Chondrocyte (in vitro differentiated cells): Measurements from ENCODE around the gene CDK1. TPM values are rescaled to one million over a fixed set of nuclear protein-coding genes. Genes with fewer than 3 reads are reported as not detected.

Experiments
- DNase-seq: peaks from one replicate; pipeline ENCODE4 v3.0.0; 2021; ENCODE audit warnings: mixed read lengths, low spot score
- H3K27ac Mint-ChIP-seq: one replicate; pipeline ENCODE4 v1.8.0; 2021; ENCODE audit warnings: mild to moderate bottlenecking, moderate library complexity, mixed read lengths; ENCODE audit not compliant: unreplicated experiment
- H3K27me3 Mint-ChIP-seq: 2 replicates; pipeline ENCODE4 v1.8.0; 2021; ENCODE audit warnings: low read depth, mixed read lengths
- H3K36me3 Mint-ChIP-seq: 2 replicates; pipeline ENCODE4 v1.8.0; 2021; ENCODE audit warnings: low read depth, mixed read lengths
- H3K4me1 Mint-ChIP-seq: 2 replicates; pipeline ENCODE4 v1.8.0; 2021; ENCODE audit warnings: low read depth, mild to moderate bottlenecking, mixed read lengths
- H3K4me3 Mint-ChIP-seq: one replicate; pipeline ENCODE4 v1.8.0; 2021; ENCODE audit warnings: mild to moderate bottlenecking, moderate library complexity, mixed read lengths; ENCODE audit not compliant: unreplicated experiment
- H3K9me3 Mint-ChIP-seq: 2 replicates; pipeline ENCODE4 v1.8.0; 2021; ENCODE audit warnings: low read depth, mixed read lengths
- total RNA-seq: library from RNA; stranded (reverse); gene quantifications from 3 replicates; pipeline ENCODE4 v1.2.1, GENCODE V29; 2021
- TF ChIP-seq, protein P1 (sequence below): fragments of 200-600 bp; sonication (generic); IDR thresholded peaks from 2 replicates; pipeline ENCODE4 v1.5.0; 2021; ENCODE audit warnings: antibody characterized with exemption, mild to moderate bottlenecking, moderate library complexity

Gene CDK1
- total RNA-seq, 1 donor from 2014 or later, result 7.6 TPM

DNA sequence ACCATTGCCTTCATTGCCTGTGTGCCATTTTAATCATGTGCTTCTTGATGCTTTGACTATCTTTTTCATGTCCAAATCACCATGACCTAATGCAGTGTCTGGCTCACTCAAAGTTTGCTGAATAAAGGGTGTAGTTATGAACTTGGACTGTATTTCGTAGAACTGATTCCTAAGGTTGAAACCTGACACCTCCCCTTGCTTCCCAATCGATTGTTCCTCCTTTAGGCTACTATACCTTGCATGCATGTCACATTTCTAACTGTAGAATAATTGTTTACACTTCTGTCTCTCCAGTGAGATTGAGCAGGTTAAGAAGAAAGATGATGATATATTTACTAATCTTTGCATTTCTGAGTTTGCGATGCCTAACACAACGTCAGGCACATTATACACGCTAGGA is 41.0 kb upstream of the CDK1 start:
- Mint-ChIP-seq H3K9me3 (no peaks in the 10 kb centered on the region), H3K4me3 (no peak overlapping the region), H3K27me3 (peaks cover 7% of the 10 kb centered on the region), H3K27ac (no peak overlapping the region), H3K4me1 (peaks cover 27% of the 10 kb centered on the region), H3K36me3 (no peaks in the 10 kb centered on the region)
- no peak for DNase-seq
- TF ChIP-seq, protein P1, sequence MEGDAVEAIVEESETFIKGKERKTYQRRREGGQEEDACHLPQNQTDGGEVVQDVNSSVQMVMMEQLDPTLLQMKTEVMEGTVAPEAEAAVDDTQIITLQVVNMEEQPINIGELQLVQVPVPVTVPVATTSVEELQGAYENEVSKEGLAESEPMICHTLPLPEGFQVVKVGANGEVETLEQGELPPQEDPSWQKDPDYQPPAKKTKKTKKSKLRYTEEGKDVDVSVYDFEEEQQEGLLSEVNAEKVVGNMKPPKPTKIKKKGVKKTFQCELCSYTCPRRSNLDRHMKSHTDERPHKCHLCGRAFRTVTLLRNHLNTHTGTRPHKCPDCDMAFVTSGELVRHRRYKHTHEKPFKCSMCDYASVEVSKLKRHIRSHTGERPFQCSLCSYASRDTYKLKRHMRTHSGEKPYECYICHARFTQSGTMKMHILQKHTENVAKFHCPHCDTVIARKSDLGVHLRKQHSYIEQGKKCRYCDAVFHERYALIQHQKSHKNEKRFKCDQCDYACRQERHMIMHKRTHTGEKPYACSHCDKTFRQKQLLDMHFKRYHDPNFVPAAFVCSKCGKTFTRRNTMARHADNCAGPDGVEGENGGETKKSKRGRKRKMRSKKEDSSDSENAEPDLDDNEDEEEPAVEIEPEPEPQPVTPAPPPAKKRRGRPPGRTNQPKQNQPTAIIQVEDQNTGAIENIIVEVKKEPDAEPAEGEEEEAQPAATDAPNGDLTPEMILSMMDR, result no peak

DNA sequence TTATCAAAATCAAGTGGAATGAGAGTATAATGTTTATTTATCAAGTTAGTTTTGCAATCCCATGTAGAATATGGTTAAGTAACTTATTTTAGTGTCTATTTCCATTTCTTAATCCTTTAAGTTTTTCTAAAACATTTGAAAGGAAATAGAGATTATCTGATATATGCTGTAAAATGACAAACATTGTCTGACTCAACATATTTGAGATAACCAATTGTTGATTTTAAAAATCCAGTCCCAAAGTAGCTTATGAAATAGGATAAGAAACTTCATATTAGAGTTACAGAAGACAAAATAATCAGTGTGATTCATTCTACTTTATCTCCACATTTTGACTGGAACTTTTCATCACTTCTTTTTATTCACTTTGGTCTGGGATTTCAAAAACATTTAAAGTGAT is 38.7 kb upstream of the CDK1 start:
- TF ChIP-seq, protein P1, result no peak
- no peaks in the 10 kb centered on the region for H3K9me3 Mint-ChIP-seq
- H3K27me3 Mint-ChIP-seq, result peaks cover 5% of the 10 kb centered on the region

DNA sequence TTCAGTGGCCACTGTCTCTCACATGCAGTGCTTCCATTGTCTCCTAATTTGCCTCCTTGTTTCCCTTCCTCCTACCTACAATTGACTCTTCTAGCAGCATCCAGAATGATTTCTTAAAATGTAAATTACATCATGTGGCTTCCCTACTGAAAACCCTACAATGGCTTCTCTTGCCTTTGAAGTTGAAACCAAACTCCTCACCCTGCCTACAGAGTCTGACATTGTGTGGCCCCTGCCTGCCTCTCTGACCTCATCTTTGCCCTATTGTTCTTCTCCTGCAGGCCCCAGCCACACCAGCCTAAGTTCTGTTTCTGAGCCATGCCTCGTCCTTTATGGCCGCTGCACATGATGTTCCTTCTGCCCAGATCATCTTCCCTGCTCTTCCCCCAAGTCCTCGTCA is 35.8 kb upstream of the CDK1 start:
- no peak overlapping the region for H3K27ac Mint-ChIP-seq
- H3K4me3 Mint-ChIP-seq, result no peak overlapping the region
- TF ChIP-seq, protein P1, result no peak
- no peak for DNase-seq
- no peaks in the 10 kb centered on the region for H3K36me3 Mint-ChIP-seq
- H3K4me1 Mint-ChIP-seq, result peaks cover 23% of the 10 kb centered on the region
- H3K9me3 Mint-ChIP-seq, result no peaks in the 10 kb centered on the region
- H3K27me3 Mint-ChIP-seq, result peaks cover 2% of the 10 kb centered on the region

More for the DNA sequence above, 38.7 kb upstream of the CDK1 start:
- DNase-seq, result no peak
- no peaks in the 10 kb centered on the region for H3K36me3 Mint-ChIP-seq
- H3K27ac Mint-ChIP-seq, result peak overlapping the region; percentile 34
- H3K4me3 Mint-ChIP-seq, result no peak overlapping the region
- peaks cover 23% of the 10 kb centered on the region for H3K4me1 Mint-ChIP-seq

DNA sequence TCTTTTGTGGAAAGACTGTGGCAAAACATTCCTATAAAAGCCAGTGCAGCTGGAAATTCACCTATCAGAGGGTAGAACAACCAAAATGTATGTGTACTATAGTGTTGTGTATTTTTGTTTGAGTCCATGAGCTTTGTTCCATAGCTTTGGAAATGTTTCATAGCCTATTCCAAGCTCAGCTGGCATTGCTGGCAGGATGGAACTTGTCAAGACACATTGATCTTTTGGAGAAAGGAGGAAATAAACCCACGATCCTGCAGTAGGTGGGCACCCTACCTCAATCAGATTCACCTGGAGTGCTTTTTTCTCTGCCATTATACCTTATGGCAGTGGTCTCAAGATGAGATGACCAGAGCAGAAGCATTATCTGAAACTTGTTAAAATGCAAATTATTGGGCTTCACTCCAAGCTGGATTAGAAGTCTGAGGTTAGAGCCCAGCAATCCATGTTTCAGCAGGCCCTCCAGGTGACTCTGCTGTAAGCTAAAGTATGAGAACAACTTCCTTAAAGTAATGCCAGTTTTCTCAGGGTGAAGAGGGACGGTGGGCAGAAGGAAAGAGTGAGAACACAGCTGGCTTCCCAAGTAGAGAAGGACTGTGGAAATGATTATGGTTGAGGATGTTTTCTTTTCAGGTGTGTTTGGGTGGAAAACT is 30.3 kb upstream of the CDK1 start:
- no peak for DNase-seq
- Mint-ChIP-seq H3K36me3 (no peaks in the 10 kb centered on the region), H3K4me1 (no peaks in the 10 kb centered on the region), H3K4me3 (no peak overlapping the region), H3K27me3 (peaks cover 3% of the 10 kb centered on the region), H3K9me3 (no peaks in the 10 kb centered on the region), H3K27ac (no peak overlapping the region)
- TF ChIP-seq, protein P1, result no peak

GRCh38 chr10:60753152-60753551 is 25.1 kb upstream of the CDK1 start:
- H3K27ac Mint-ChIP-seq, result no peak overlapping the region
- no peak overlapping the region for H3K4me3 Mint-ChIP-seq
- no peaks in the 10 kb centered on the region for H3K36me3 Mint-ChIP-seq
- TF ChIP-seq, protein P1, result no peak
- DNase-seq, result no peak
- peaks cover 3% of the 10 kb centered on the region for H3K27me3 Mint-ChIP-seq
- peaks cover 22% of the 10 kb centered on the region for H3K4me1 Mint-ChIP-seq
- H3K9me3 Mint-ChIP-seq, result no peaks in the 10 kb centered on the region
